HG03354 (cell line): Measurements from ENCODE around the gene FOXN1.

Experiments
- ATAC-seq: cut with Tn5 transposase; IDR thresholded peaks from one replicate; pipeline ENCODE4 v1.9.1; 2021; ENCODE audit warnings: mild to moderate bottlenecking; ENCODE audit not compliant: unreplicated experiment, poor library complexity, severe bottlenecking

The FOXN1 gene

DNA sequence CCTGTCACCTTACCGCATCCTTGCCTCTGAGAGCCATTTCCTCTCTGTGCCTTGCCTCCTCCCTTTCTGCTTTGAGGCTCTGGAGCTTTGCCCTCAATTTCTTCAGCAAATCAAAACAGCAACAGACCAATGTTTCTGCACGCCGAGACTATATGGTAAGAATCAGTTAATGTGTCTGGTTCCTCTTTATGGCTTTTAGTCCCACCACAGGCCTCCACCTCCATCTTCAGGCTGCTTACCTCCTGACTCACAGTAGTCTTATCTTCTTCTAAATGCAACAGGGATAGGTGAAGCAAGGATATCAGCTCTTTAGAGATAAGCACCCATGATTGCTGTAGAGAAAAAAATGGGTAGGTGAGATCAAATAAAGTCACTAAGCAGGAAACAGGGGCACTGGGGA is 79.7 kb downstream of the FOXN1 start:
- no peak for ATAC-seq
